Measurements from ENCODE around the gene DAP. TPM values are rescaled to one million over a fixed set of nuclear protein-coding genes. Genes with fewer than 3 reads are reported as not detected.
A peak's percentile ranks its signal among the peaks of the same experiment; 100 is the strongest.

DAP gene
- total RNA-seq, 1 experiment from 2014 or later = 35.8 TPM

- DNase-seq (ENCODE audit: low read depth) = no peak
Observed at GRCh38 chr5:10709933-10710332, 51.1 kb downstream of the DAP start.

GRCh38 chr5:10709409-10709808 is 51.6 kb downstream of the DAP start:
- DNase-seq (ENCODE audit: low read depth) = no peak

DNA sequence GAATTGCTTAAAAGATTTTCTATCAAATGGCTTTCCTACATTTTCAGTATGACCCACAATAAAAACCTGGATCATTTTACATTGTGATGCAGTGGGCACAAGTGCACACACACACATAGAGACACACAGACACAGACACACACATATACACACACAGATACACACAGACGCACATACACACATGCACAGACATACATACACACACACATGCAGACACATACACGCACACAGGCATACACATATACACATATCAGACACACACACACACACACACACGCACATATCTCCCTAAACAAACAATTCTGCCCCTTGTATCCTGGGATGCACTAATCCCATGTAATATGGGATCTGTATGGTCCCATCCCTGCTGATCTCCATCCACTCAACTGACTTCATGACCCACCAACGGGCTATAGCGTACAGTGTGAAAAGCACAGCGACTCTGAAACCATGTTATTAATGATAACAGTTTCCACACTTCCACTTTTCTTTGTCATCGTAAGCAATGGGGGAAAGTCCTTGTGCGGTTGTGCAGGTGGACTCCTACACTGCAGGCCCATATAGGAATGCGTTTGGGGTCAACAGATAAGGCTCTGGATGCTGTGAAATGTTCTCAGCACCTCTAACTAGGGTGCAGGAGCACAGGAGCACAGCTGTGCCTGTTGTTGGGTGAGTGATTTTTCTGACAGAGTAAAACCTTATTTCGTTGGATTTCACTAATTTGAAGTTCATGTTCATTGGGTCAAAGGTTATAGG is 52.7 kb downstream of the DAP start:
- no peak for DNase-seq (ENCODE audit: low read depth)

DNA sequence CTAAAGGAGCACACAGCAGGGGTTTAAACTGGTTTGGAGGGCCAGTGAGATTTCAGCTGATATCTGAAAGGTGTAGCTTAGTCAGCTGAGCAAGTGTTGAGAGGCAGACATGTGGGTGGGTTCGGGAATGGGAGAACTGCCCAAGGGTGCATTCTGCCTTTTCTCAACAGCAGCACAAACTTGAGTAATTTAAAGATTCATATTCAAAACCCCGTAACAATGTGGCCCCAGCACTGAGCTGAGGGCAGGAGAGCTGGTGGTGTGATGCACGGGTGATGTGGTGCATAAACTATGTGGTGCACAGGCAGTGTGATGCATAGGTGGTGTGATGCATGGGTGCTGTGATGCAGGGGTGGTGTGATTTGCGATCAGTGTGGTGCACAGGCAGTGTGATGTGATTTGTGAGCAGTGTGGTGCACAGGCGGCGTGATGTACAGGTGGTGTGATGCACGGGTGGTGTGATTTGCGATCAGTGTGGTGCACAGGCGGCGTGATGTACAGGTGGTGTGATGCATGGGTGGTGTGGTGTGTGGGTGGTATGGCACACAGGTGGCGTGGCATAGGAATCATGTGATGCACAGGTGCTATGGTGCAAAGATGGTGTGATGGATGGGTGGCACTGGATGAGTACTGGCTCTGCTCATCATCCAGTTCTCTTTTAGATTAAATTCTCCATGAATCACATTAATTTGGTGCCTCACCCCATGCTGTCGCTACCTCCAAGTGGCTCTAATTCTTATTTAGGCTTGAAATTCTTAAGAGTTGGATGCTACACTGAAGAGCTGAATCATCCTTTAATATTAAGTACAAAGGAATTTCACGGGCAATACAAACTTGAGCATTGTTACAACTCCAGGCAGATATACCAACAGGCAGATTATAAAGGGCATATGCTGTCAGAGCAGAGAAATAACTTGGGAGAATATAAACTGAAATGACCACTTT is 53.6 kb downstream of the DAP start:
- no peak for DNase-seq (ENCODE audit: low read depth)

GRCh38 chr5:10706326-10706725 is 54.7 kb downstream of the DAP start:
- DNase-seq (ENCODE audit: low read depth) = no peak

- DNase-seq (ENCODE audit: low read depth) = no peak
Observed at GRCh38 chr5:10705747-10706146, 55.3 kb downstream of the DAP start.

DNA sequence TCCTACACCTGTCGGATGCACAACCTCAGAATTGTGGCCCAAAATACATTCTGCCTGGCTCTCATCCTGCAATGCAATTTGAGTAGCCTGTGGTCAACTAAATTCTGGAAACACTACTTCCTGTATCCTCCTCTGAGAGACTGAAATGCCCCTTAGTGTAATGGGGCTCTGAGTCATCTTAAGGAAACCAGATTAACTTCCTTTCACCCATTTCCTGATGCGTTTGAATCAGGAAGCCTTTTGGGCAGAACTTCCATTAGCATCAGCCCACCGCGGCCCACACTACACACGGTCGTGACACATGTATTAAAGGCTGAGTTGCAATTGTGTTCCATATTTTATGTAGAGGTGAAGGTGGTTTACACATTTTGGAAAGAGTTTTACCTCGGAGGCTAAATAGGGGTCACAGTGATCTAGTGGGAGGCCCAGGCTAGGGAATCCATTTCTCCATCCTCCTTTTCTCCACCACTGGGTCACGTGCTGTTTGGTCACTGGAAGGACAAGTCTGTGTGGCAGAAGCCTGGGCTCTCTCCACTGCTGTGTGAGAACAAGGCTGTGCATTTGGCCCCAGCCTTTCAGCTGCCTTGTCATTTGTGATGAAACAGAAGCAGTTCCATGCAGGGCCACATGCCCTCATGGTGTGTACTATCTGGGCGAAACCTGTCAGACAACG is 55.9 kb downstream of the DAP start:
- DNase-seq (ENCODE audit: low read depth) = peak; percentile 90

DNA sequence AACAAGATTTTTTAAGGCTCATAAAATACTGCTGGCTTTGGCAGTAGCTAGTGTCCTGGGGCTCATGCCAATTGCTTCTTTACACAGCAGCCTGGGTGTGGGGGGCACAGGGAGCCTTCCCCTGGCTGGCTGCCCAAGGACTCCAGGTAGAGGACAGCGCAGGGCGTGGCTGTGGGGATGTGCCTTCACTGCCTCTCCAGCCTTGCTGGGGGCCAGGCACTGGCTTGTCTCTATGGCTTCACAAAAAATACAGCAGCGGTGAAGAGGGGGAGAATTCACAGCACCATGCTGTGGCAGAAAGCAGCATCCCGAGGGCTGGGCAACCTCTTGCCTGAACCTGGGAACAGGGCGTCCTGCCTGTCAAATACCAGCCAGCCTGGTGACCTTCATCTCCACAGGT is 57.4 kb downstream of the DAP start:
- DNase-seq (ENCODE audit: low read depth) = no peak

- DNase-seq (ENCODE audit: low read depth) = peak; percentile 74
Observed at GRCh38 chr5:10702911-10703491, 58.0 kb downstream of the DAP start.

GRCh38 chr5:10702040-10702629 is 58.9 kb downstream of the DAP start:
- peak; percentile 95 for DNase-seq (ENCODE audit: low read depth)

- peak; percentile 51 for DNase-seq (ENCODE audit: low read depth)
Observed at GRCh38 chr5:10701567-10702039, 59.4 kb downstream of the DAP start.

- no peak for DNase-seq (ENCODE audit: low read depth)
Observed at GRCh38 chr5:10700516-10700915, 60.5 kb downstream of the DAP start.

DNA sequence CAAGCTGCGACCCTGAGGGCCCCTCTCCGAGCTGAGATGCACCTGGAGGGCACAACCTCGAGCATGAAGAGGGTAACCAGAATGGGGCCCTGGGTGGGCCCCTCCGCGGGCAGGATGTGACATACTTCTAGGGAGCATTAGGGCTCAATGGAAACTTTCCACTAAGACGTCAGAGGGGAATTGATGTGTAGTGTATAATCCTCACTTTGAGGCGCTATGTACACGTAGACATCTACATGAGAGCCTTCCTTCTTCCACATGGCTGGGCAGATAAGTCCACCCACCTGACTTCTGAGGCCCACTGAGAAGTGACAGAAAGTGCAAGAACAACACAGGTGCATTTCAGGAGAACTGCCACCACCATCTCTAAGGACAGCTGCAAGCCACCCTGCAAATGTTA is 61.0 kb downstream of the DAP start:
- no peak for DNase-seq (ENCODE audit: low read depth)

- DNase-seq (ENCODE audit: low read depth) = peak; percentile 83
Observed at GRCh38 chr5:10699281-10699874, 61.7 kb downstream of the DAP start.

DNA sequence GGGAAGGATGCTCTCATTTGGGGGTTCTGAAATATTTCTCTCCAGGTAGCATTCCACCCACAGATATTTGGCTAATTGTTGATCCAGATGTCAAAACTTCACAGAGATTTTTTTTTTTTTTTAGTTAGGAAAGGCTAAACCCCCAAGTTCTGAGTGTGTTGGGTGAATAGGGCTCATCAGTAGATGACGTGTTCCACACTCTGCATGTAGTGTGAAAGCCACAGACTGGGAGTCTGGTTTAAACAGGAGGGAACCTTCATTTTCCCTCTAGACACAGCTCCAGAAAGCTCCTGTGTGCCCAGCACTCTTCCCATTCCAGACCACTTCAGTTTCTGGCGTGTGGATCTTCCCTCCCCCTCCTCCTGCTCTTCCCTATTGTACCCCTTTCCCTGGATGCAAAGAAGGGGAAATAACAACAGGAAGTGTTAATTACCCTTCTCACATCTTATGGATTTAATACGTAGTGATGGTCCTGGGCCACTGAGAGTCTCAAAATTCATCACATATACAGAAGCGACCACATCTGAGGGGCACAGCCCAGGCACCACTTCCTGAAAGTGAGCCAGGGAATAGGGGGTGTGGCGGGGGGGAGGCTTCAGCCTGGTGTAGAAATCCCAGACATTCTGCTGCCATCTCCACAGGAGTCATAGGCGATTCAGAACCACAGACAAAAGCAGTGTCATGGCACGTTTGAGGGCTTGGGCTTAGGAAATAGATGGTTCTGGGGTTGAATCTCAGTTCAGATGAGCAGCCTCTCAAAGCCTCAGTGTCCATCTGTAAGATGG is 65.1 kb downstream of the DAP start:
- peak; percentile 31 for DNase-seq (ENCODE audit: low read depth)

DNA sequence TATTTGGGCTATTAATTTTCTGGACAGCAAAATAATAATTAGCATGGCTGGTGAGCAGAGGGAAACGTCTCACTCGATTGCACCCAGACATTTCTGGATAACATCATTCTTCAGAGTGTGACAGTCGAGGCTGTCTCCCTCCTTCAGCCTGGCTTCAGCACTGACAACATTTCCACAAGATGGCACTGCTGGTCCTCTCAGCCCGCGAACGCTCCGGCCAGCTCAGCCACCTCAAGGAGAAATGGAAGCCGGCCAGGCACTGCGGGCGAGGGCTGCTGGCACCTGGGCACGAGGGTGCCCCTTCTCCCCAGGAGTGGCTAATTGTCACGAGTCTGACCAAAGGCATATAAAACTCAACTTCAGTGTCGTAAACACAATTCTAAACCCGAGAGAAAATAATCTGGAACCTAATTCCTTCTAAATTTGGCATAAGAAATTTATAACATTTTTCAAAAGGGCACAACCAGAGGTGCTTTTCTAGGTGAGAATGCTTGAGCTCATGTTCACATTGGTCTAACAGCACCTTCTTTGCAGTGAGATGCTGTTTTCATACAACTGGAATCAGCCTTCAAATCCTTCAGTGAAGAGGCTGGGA is 65.9 kb downstream of the DAP start:
- DNase-seq (ENCODE audit: low read depth) = peak; percentile 67

- DNase-seq (ENCODE audit: low read depth) = peak; percentile 48
Observed at GRCh38 chr5:10691826-10692785, 68.9 kb downstream of the DAP start.

Data from RPMI7951 (cell line).